Common myeloid progenitor, CD34-positive (primary cell): ENCODE measurements around the gene LINGO3.

Experiments
- CTCF ChIA-PET: fragments of 350-600 bp; sonication (Branson Sonifier 250); formaldehyde crosslinking; loops from one replicate; lab custom pipeline; 2021; ENCODE audit warnings: antibody characterized with exemption; lab: Charles Lee
- POLR2A ChIA-PET: fragments of 350-600 bp; sonication (Branson Sonifier 250); formaldehyde crosslinking; loops from one replicate; lab custom pipeline; 2021; ENCODE audit warnings: antibody characterized with exemption; lab: Charles Lee
- DNase-seq, 3 donors: peaks; one replicate each; pipeline versions ENCODE4 v3.0.0 to v3.0.0-alpha.2; 2013
- H3K27ac ChIP-seq, 2 experiments: 1 replicate in 1 of 2; 2 replicates in 1 of 2; pipeline ENCODE4 v1.7.0; 2013; ENCODE audit warnings: inconsistent platforms in 2 of 2, low read length in 2 of 2, mild to moderate bottlenecking in 2 of 2, low read depth in 1 of 2, moderate library complexity in 1 of 2; ENCODE audit not compliant: severe bottlenecking in 2 of 2, insufficient read depth in 1 of 2, poor library complexity in 1 of 2
- H3K27me3 ChIP-seq, 5 experiments: replicated peaks in 2 of 5; 1 replicate in 3 of 5; 2 replicates in 2 of 5; pipeline versions ENCODE4 v1.6.1 to v1.7.0; 2013; ENCODE audit warnings: low read length in 4 of 5, mild to moderate bottlenecking in 2 of 5, moderate library complexity in 2 of 5, inconsistent platforms in 1 of 5; ENCODE audit not compliant: insufficient read depth in 5 of 5, control insufficient read depth in 4 of 5
- H3K36me3 ChIP-seq, 4 experiments: 1 replicate in 2 of 4; 2 replicates in 2 of 4; pipeline versions ENCODE4 v1.6.1 to v1.7.0; 2013; ENCODE audit warnings: low read length in 3 of 4, control low read depth in 1 of 4, mild to moderate bottlenecking in 1 of 4; ENCODE audit not compliant: control insufficient read depth in 4 of 4, insufficient read depth in 4 of 4
- H3K4me1 ChIP-seq, 4 experiments: 1 replicate in 3 of 4; 2 replicates in 1 of 4; pipeline versions ENCODE4 v1.6.1 to v1.7.1; 2013; ENCODE audit warnings: low read length in 3 of 4, mild to moderate bottlenecking in 3 of 4, control low read depth in 1 of 4, inconsistent platforms in 1 of 4, moderate library complexity in 1 of 4; ENCODE audit not compliant: control insufficient read depth in 4 of 4, insufficient read depth in 4 of 4; ENCODE audit errors: control extremely low read depth in 1 of 4
- H3K4me3 ChIP-seq, 7 experiments: 1 replicate in 4 of 7; 2 replicates in 3 of 7; pipeline versions ENCODE4 v1.5.1 to v1.7.0; 2013; ENCODE audit warnings: mild to moderate bottlenecking in 7 of 7, low read length in 6 of 7, moderate library complexity in 6 of 7, inconsistent platforms in 2 of 7, low read depth in 2 of 7, control low read depth in 1 of 7; ENCODE audit not compliant: insufficient read depth in 4 of 7, control insufficient read depth in 1 of 7; ENCODE audit errors: extremely low read depth in 1 of 7
- H3K9me3 ChIP-seq, 5 experiments: 1 replicate in 4 of 5; 2 replicates in 1 of 5; pipeline versions ENCODE4 v1.6.1 to v1.7.1; 2013; ENCODE audit warnings: low read length in 4 of 5, mild to moderate bottlenecking in 2 of 5, inconsistent platforms in 1 of 5, low read depth in 1 of 5, moderate library complexity in 1 of 5; ENCODE audit not compliant: control insufficient read depth in 4 of 5, insufficient read depth in 2 of 5; ENCODE audit errors: control extremely low read depth in 1 of 5
- WGBS: methylation state at CpG from one replicate; pipeline ENCODE4 v1.1.5; 2013; ENCODE audit not compliant: insufficient coverage; 5-methylcytosine and 5-hydroxymethylcytosine counted together

Gene LINGO3

GRCh38 chr19:2294687-2295335 lies 13.1 kb downstream of the LINGO3 start:
- Histone ChIP-seq H3K4me3 (no peak overlapping the region), H3K27me3 (no peaks in the 10 kb centered on the region), H3K27ac (no peak overlapping the region), H3K9me3 (no peaks in the 10 kb centered on the region), H3K4me1 (peaks cover 0 to 44% (median 38%) of the 10 kb centered on the region in 4 experiments), H3K36me3 (peaks cover 2 to 42% (median 21%) of the 10 kb centered on the region in 4 experiments)
- POLR2A ChIA-PET = interaction anchor here (0.6 to 1.8 kb wide), 7 partner anchors 10 to 137 kb away, joined by 3 to 7 read pairs (median 4); no protein-coding TSS in a partner anchor
- DNase-seq = no peak
- 76% methylated on average over 20 of the region's 26 CpGs for WGBS
- CTCF ChIA-PET = interaction anchor here (0.6 to 1.5 kb wide), 9 partner anchors 9 to 100 kb away, joined by 3 to 8 read pairs (median 4); partner anchors contain the start of gene AMH

- POLR2A ChIA-PET = interaction anchor here (0.6 to 1.7 kb wide), 6 partner anchors 11 to 34 kb away, joined by 3 to 7 read pairs (median 6); no protein-coding TSS in a partner anchor
- WGBS = 54% methylated on average over 53 of the region's 67 CpGs
- Histone ChIP-seq H3K4me3 (peak overlapping the region; percentile 44 to 85 (median 74)), H3K27ac (no peak overlapping the region), H3K36me3 (peaks cover 0 to 36% (median 20%) of the 10 kb centered on the region in 4 experiments), H3K9me3 (no peaks in the 10 kb centered on the region), H3K4me1 (peaks cover 0 to 71% (median 69%) of the 10 kb centered on the region in 4 experiments), H3K27me3 (no peaks in the 10 kb centered on the region)
- CTCF ChIA-PET = interaction anchor here (1.0 to 2.2 kb wide), 4 partner anchors 14 to 42 kb away, joined by 3 to 10 read pairs (median 3); no protein-coding TSS in a partner anchor
- peak in 1 of 3 donors; percentile 18 for DNase-seq
Measured at GRCh38 chr19:2291185-2291751, 16.7 kb downstream of the LINGO3 start.

- CTCF ChIA-PET = interaction anchor here (1.0 to 2.2 kb wide), 4 partner anchors 15 to 43 kb away, joined by 3 to 10 read pairs (median 3); no protein-coding TSS in a partner anchor
- no peaks in the 10 kb centered on the region for H3K9me3 ChIP-seq
- POLR2A ChIA-PET = interaction anchor here (0.6 to 1.7 kb wide), 5 partner anchors 11 to 35 kb away, joined by 3 to 7 read pairs (median 6); no protein-coding TSS in a partner anchor
- peak in 2 of 3 donors; percentile 72 to 77 for DNase-seq
- H3K27ac ChIP-seq = peak overlapping the region; percentile 50 to 81
- peak overlapping the region; percentile 44 to 85 (median 74) for H3K4me3 ChIP-seq
- peaks cover 0 to 30% (median 15%) of the 10 kb centered on the region in 4 experiments for H3K36me3 ChIP-seq
- no peaks in the 10 kb centered on the region for H3K27me3 ChIP-seq
- WGBS = 4% methylated on average over 78 of the region's 82 CpGs
- peaks cover 0 to 78% (median 73%) of the 10 kb centered on the region in 4 experiments for H3K4me1 ChIP-seq
Measured at GRCh38 chr19:2290441-2291184, 17.3 kb downstream of the LINGO3 start.

GRCh38 chr19:2289714-2290435 lies 18.1 kb downstream of the LINGO3 start:
- Histone ChIP-seq H3K36me3 (peaks cover 0 to 23% (median 10%) of the 10 kb centered on the region in 4 experiments), H3K9me3 (no peaks in the 10 kb centered on the region), H3K4me1 (peaks cover 0 to 76% (median 72%) of the 10 kb centered on the region in 4 experiments), H3K4me3 (peak overlapping the region; percentile 44 to 85 (median 74)), H3K27me3 (no peaks in the 10 kb centered on the region), H3K27ac (peak overlapping the region; percentile 50 to 81)
- DNase-seq = peak; percentile 87 to 96 (median 95)
- ChIA-PET CTCF (interaction anchor here (1.2 to 2.7 kb wide), 5 partner anchors 11 to 44 kb away, joined by 3 to 23 read pairs (median 3); no protein-coding TSS in a partner anchor), POLR2A (interaction anchor here (1.0 to 2.9 kb wide), 10 partner anchors 11 to 43 kb away, joined by 3 to 13 read pairs (median 4); no protein-coding TSS in a partner anchor)
- under 1% methylated on average over 67 of the region's 74 CpGs for WGBS

GRCh38 chr19:2288818-2289713 lies 18.9 kb downstream of the LINGO3 start:
- ChIA-PET CTCF (interaction anchor here (0.9 to 2.7 kb wide), 6 partner anchors 10 to 96 kb away, joined by 3 to 23 read pairs (median 3); no protein-coding TSS in a partner anchor), POLR2A (interaction anchor here (1.0 to 2.9 kb wide), 8 partner anchors 10 to 44 kb away, joined by 3 to 13 read pairs (median 4); no protein-coding TSS in a partner anchor)
- peak in 1 of 3 donors; percentile 46 for DNase-seq
- Histone ChIP-seq H3K27me3 (no peaks in the 10 kb centered on the region), H3K9me3 (no peaks in the 10 kb centered on the region), H3K4me1 (peaks cover 0 to 72% (median 67%) of the 10 kb centered on the region in 4 experiments), H3K36me3 (peaks cover 0 to 18% (median 8%) of the 10 kb centered on the region in 4 experiments), H3K27ac (peak overlapping the region; percentile 40 to 81), H3K4me3 (peak overlapping the region in 5 of 7 experiments; percentile 40 to 85 (median 79))
- WGBS = 31% methylated on average over 22 of the region's 28 CpGs
